NCI-H2196 treated with DMSO at 0.1 percent for 48 hours (cell line): ENCODE data around the gene RELN.
"Not testable (repeated sequence)": the region's sequence is repeated elsewhere in the genome, so short reads cannot be mapped to it uniquely, and the experiment has no call there.

Source experiments
- DNase-seq: peaks from one replicate; lab custom pipeline; 2025; ENCODE audit not compliant: unreplicated experiment; lab: John Stamatoyannopoulos, UW

RELN gene

GRCh38 chr7:103989200-103989784 lies at the start of gene RELN:
Gene RELN, minus strand, starts transcription at chr7:103989658. Its CDS starts 302 bp downstream, at chr7:103989356.
- peak; percentile 54 for DNase-seq

- DNase-seq = no peak
Observed at GRCh38 chr7:104038136-104038535, 48.7 kb upstream of the RELN start.

- not testable (repeated sequence) for DNase-seq
Observed at GRCh38 chr7:104036889-104037288, 47.4 kb upstream of the RELN start.

- DNase-seq = no peak
Observed at GRCh38 chr7:104035351-104035750, 45.9 kb upstream of the RELN start.

GRCh38 chr7:104034679-104035078 lies 45.2 kb upstream of the RELN start:
- DNase-seq = no peak

GRCh38 chr7:104033837-104034236 lies 44.4 kb upstream of the RELN start:
- DNase-seq = no peak

- DNase-seq = no peak
Observed at GRCh38 chr7:104032486-104032885, 43.0 kb upstream of the RELN start.

- no peak for DNase-seq
Observed at GRCh38 chr7:104029765-104030164, 40.3 kb upstream of the RELN start.

- no peak for DNase-seq
Observed at GRCh38 chr7:104024632-104025031, 35.2 kb upstream of the RELN start.

GRCh38 chr7:104023100-104023499 lies 33.6 kb upstream of the RELN start:
- DNase-seq = no peak

GRCh38 chr7:104018425-104018824 lies 29.0 kb upstream of the RELN start:
- DNase-seq = no peak

GRCh38 chr7:104017001-104017400 lies 27.5 kb upstream of the RELN start:
- DNase-seq = no peak

GRCh38 chr7:104012835-104013234 lies 23.4 kb upstream of the RELN start:
- no peak for DNase-seq

GRCh38 chr7:104011829-104012228 lies 22.4 kb upstream of the RELN start:
- DNase-seq = no peak

GRCh38 chr7:104010052-104010909 lies 20.8 kb upstream of the RELN start:
- no peak for DNase-seq

GRCh38 chr7:104008107-104008506 lies 18.6 kb upstream of the RELN start:
- DNase-seq = no peak

- no peak for DNase-seq
Observed at GRCh38 chr7:104007614-104008013, 18.2 kb upstream of the RELN start.

- no peak for DNase-seq
Observed at GRCh38 chr7:104005197-104005596, 15.7 kb upstream of the RELN start.

GRCh38 chr7:103996639-103997038 lies 7.2 kb upstream of the RELN start:
- no peak for DNase-seq

GRCh38 chr7:103996017-103996551 lies 6.6 kb upstream of the RELN start:
- DNase-seq = no peak

GRCh38 chr7:103995554-103995953 lies 6.1 kb upstream of the RELN start:
- no peak for DNase-seq

GRCh38 chr7:103993551-103993950 lies 4.1 kb upstream of the RELN start:
- DNase-seq = no peak
